Cerebellar cortex (tissue), 1 donor: ENCODE data around the gene SNED1.

Source experiments
- DNase-seq: peaks from one replicate; pipeline ENCODE4 v3.0.0-alpha.2; 2015; ENCODE audit warnings: low spot score

SNED1 gene

GRCh38 chr2:241068136-241068941, 69.9 kb downstream of the SNED1 start:
- no peak for DNase-seq

GRCh38 chr2:241068942-241069810, 70.8 kb downstream of the SNED1 start:
- DNase-seq, result no peak

- DNase-seq, result peak; percentile 25
Observed at GRCh38 chr2:241069821-241070281, 71.4 kb downstream of the SNED1 start.

- DNase-seq, result no peak
Observed at GRCh38 chr2:241070361-241070760, 71.9 kb downstream of the SNED1 start.

GRCh38 chr2:241070811-241071676, 72.6 kb downstream of the SNED1 start:
- DNase-seq, result no peak

- DNase-seq, result no peak
Observed at GRCh38 chr2:241071677-241072111, 73.3 kb downstream of the SNED1 start.

- no peak for DNase-seq
Observed at GRCh38 chr2:241072151-241072550, 73.7 kb downstream of the SNED1 start.

GRCh38 chr2:241072553-241073165, 74.2 kb downstream of the SNED1 start:
- no peak for DNase-seq

GRCh38 chr2:241073166-241074064, 75.0 kb downstream of the SNED1 start:
- DNase-seq, result no peak

GRCh38 chr2:241074065-241074818, 75.8 kb downstream of the SNED1 start:
- DNase-seq, result no peak

GRCh38 chr2:241074901-241075540, 76.6 kb downstream of the SNED1 start:
- DNase-seq, result no peak

- DNase-seq, result peak; percentile 31
Observed at GRCh38 chr2:241080405-241081189, 82.2 kb downstream of the SNED1 start.

GRCh38 chr2:241081190-241081642, 82.8 kb downstream of the SNED1 start:
- DNase-seq, result peak; percentile 22

GRCh38 chr2:241081643-241082340, 83.4 kb downstream of the SNED1 start:
- DNase-seq, result no peak

- peak; percentile 91 for DNase-seq
Observed at GRCh38 chr2:241082341-241083090, 84.1 kb downstream of the SNED1 start.

GRCh38 chr2:241083091-241083415, 84.6 kb downstream of the SNED1 start:
- DNase-seq, result no peak

GRCh38 chr2:241084856-241085444, 86.5 kb downstream of the SNED1 start:
- DNase-seq, result no peak
